Liver (tissue), 3 donors: Measurements from ENCODE around the gene LCMT1.

Source experiments
- CTCF ChIP-seq: fragments of 150-350 bp; IDR thresholded peaks from 2 replicates; pipeline ENCODE4 v1.5.1; 2017; ENCODE audit warnings: improper control_type of control experiment, low read depth, low read length; ENCODE audit not compliant: missing input control
- NR2F2 ChIP-seq: IDR thresholded peaks from 2 replicates; pipeline ENCODE4 v1.6.1; 2016; ENCODE audit warnings: antibody characterized with exemption
- REST ChIP-seq: IDR thresholded peaks from 2 replicates; pipeline ENCODE4 v1.6.1; 2016; ENCODE audit warnings: antibody characterized with exemption, mild to moderate bottlenecking
- SP1 ChIP-seq: IDR thresholded peaks from 2 replicates; pipeline ENCODE4 v1.6.1; 2018; ENCODE audit warnings: antibody characterized with exemption, mild to moderate bottlenecking
- donor health status: healthy.
- donor health status: healthy.

DNA sequence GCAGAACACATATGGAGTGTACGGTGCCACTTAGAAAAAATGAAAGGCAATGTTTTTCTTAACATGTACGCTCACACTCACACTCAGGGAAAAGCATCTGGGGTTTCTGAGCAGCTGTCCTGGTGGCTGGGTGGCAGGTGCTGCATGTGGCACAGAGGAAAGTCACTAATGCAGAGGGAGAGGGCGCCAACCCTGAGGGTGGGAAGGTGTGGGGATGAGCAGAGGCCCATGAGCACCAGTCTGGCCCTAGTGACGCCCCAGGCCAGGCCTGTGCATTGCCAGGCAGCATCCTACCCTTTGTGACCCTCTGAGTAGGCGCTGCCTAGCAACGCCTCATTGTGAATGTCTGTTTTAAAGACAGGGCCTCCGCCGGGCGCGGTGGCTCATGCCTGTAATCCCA lies 19.1 kb upstream of the LCMT1 start:
- TF ChIP-seq NR2F2 (no peak), CTCF (no peak), SP1 (no peak), REST (no peak)
